Measurements from ENCODE around the gene LBP.

LBP gene

GRCh38 chr20:38414769-38415450 is 68.6 kb downstream of the LBP start:
- TF ChIP-seq CTCF (IDR thresholded peaks at IDR 0.05; ENCODE audit: insufficient read depth, low read depth, low read length, missing control alignments): no peak
- H3K4me3 ChIP-seq (ENCODE audit: low read depth, low read length): no peak overlapping the region
- DNase-seq (ENCODE audit: low read depth): no peak

- H3K4me3 ChIP-seq (ENCODE audit: low read depth, low read length): no peak overlapping the region
- DNase-seq (ENCODE audit: low read depth): no peak
- no peak for TF ChIP-seq CTCF (IDR thresholded peaks at IDR 0.05; ENCODE audit: insufficient read depth, low read depth, low read length, missing control alignments)
Measured at GRCh38 chr20:38418509-38419204, 72.4 kb downstream of the LBP start.

GRCh38 chr20:38420388-38421085 is 74.3 kb downstream of the LBP start:
- DNase-seq (ENCODE audit: low read depth): no peak
- no peak for TF ChIP-seq CTCF (IDR thresholded peaks at IDR 0.05; ENCODE audit: insufficient read depth, low read depth, low read length, missing control alignments)
- H3K4me3 ChIP-seq (ENCODE audit: low read depth, low read length): no peak overlapping the region

- no peak for TF ChIP-seq CTCF (IDR thresholded peaks at IDR 0.05; ENCODE audit: insufficient read depth, low read depth, low read length, missing control alignments)
- DNase-seq (ENCODE audit: low read depth): no peak
- H3K4me3 ChIP-seq (ENCODE audit: low read depth, low read length): no peak overlapping the region
Measured at GRCh38 chr20:38421915-38422314, 75.6 kb downstream of the LBP start.

- DNase-seq (ENCODE audit: low read depth): no peak
- no peak overlapping the region for H3K4me3 ChIP-seq (ENCODE audit: low read depth, low read length)
- TF ChIP-seq CTCF (IDR thresholded peaks at IDR 0.05; ENCODE audit: insufficient read depth, low read depth, low read length, missing control alignments): no peak
Measured at GRCh38 chr20:38423541-38423940, 77.3 kb downstream of the LBP start.

- no peak overlapping the region for H3K4me3 ChIP-seq (ENCODE audit: low read depth, low read length)
- no peak for DNase-seq (ENCODE audit: low read depth)
- TF ChIP-seq CTCF (IDR thresholded peaks at IDR 0.05; ENCODE audit: insufficient read depth, low read depth, low read length, missing control alignments): no peak
Measured at GRCh38 chr20:38424401-38424800, 78.1 kb downstream of the LBP start.
